Activated CD8-positive, alpha-beta memory T cell treated with anti-CD3 and anti-CD28 coated beads, Interleukin-2, amount 50 U/mL, for 48 hours (primary cell): ENCODE data around the gene GRAP2.
"Not testable (repeated sequence)": the region's sequence is repeated elsewhere in the genome, so short reads cannot be mapped to it uniquely, and the experiment has no call there.

Experiments used
- DNase-seq: peaks from one replicate; pipeline ENCODE4 v3.0.0-alpha.2; 2020

Gene GRAP2

GRCh38 chr22:39947220-39948216 lies 46.6 kb downstream of the GRAP2 start:
- DNase-seq, result peak; percentile 52

GRCh38 chr22:39949964-39950737 lies 49.3 kb downstream of the GRAP2 start:
- DNase-seq, result no peak

- not testable (repeated sequence) for DNase-seq
These were observed 50.9 kb downstream of the GRAP2 start for GRCh38 chr22:39951603-39952293.

GRCh38 chr22:39952347-39952746 lies 51.5 kb downstream of the GRAP2 start:
- DNase-seq, result no peak

GRCh38 chr22:39953101-39953500 lies 52.2 kb downstream of the GRAP2 start:
- no peak for DNase-seq

GRCh38 chr22:39954584-39955055 lies 53.7 kb downstream of the GRAP2 start:
- no peak for DNase-seq

GRCh38 chr22:39955675-39956074 lies 54.8 kb downstream of the GRAP2 start:
- DNase-seq, result no peak

- no peak for DNase-seq
These were observed 56.2 kb downstream of the GRAP2 start for GRCh38 chr22:39956932-39957664.

- no peak for DNase-seq
These were observed 57.3 kb downstream of the GRAP2 start for GRCh38 chr22:39958009-39958711.

- DNase-seq, result no peak
These were observed 58.2 kb downstream of the GRAP2 start for GRCh38 chr22:39958949-39959639.

GRCh38 chr22:39959640-39960447 lies 59.0 kb downstream of the GRAP2 start, which contains the start of gene TMA7B:
TSS of gene TMA7B (plus strand) at chr22:39960397. CDS start at chr22:39964375, 3,978 bp downstream.
- DNase-seq, result peak; percentile 64

GRCh38 chr22:39960791-39961746 lies 60.2 kb downstream of the GRAP2 start:
- peak; percentile 77 for DNase-seq

- DNase-seq, result no peak
These were observed 61.2 kb downstream of the GRAP2 start for GRCh38 chr22:39962071-39962470.

GRCh38 chr22:39965748-39966147 lies 64.9 kb downstream of the GRAP2 start:
- no peak for DNase-seq

GRCh38 chr22:39966470-39966869 lies 65.6 kb downstream of the GRAP2 start:
- DNase-seq, result no peak

- DNase-seq, result no peak
These were observed 66.4 kb downstream of the GRAP2 start for GRCh38 chr22:39967103-39967829.

GRCh38 chr22:39967996-39968972 lies 67.4 kb downstream of the GRAP2 start:
- no peak for DNase-seq
